ENCODE measurements around the gene OLFML2B. TPM values are rescaled to one million over a fixed set of nuclear protein-coding genes. Genes with fewer than 3 reads are reported as not detected.

OLFML2B gene
- total and polyA plus RNA-seq, 12 donors = 5.5 to 24.4 (median 15.7) TPM

DNA sequence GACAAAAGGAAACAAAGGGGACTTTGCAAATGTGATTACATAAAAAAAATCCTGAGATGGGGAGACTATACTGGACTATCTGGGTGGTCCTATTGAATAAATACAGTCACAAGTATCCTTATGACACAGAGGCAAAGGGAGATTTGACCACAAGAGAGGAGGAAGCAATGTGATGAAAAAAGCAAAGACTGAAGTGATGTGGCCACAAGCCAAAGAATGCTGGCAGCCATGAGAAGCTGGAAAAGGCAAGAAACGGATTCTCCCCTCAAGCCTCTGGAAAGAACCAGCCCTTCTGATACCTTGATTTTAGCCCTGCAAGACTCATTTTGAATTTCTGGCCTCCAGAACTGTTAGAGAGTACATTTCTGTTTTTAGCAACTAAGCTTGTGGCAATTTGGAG, 36.4 kb downstream of the OLFML2B start:
- Histone ChIP-seq H3K27ac (no peak overlapping the region), H3K9me3 (replicated peaks in 1 of 3) (no peaks in the 10 kb centered on the region), H3K27me3 (no peaks in the 10 kb centered on the region), H3K4me1 (replicated peaks in 1 of 2) (no peaks in the 10 kb centered on the region), H3K4me3 (no peak overlapping the region), H3K36me3 (replicated peaks in 1 of 2) (no peaks in the 10 kb centered on the region)
- no peak for TF ChIP-seq CTCF (IDR thresholded peaks at IDR 0.05)
- TF ChIP-seq POLR2A (IDR thresholded peaks at IDR 0.05) = no peak
- intact Hi-C loops (cut with DNase I) = no loop called here
- WGBS, 4 donors = 68 to 80% (median 73%) methylated on average over 1 of the region's 1 CpG
- DNase-seq = no peak

DNA sequence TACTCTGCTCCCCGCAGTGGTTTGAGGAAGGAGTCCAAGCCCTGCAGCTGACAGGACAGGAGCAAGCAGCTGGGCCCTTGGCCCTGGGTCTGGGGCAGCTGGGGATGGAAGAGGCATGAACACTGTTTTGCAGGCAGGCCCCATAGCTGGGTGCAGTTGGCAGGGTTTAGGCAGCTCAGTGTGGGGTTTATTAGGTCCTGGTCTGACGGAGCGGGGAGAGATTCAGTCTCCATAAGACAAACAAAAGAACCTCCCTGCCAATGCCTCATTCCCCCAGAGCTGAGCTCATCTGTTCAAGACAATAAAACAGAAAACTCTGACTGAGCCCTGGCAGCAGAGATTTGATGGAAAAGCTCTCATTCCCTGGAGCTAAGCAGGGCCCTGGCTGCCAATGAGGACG, 37.3 kb downstream of the OLFML2B start:
- 67 to 100% (median 81%) methylated on average over 3 to 4 of the region's 4 CpGs for WGBS, 4 donors
- Histone ChIP-seq H3K27me3 (no peaks in the 10 kb centered on the region), H3K4me3 (no peak overlapping the region), H3K36me3 (replicated peaks in 1 of 2) (no peaks in the 10 kb centered on the region), H3K9me3 (replicated peaks in 1 of 3) (no peaks in the 10 kb centered on the region), H3K4me1 (replicated peaks in 1 of 2) (no peaks in the 10 kb centered on the region), H3K27ac (no peak overlapping the region)
- DNase-seq = no peak
- no peak for TF ChIP-seq CTCF (IDR thresholded peaks at IDR 0.05)
- TF ChIP-seq POLR2A (IDR thresholded peaks at IDR 0.05) = no peak
- intact Hi-C loops (cut with DNase I) = no loop called here

DNA sequence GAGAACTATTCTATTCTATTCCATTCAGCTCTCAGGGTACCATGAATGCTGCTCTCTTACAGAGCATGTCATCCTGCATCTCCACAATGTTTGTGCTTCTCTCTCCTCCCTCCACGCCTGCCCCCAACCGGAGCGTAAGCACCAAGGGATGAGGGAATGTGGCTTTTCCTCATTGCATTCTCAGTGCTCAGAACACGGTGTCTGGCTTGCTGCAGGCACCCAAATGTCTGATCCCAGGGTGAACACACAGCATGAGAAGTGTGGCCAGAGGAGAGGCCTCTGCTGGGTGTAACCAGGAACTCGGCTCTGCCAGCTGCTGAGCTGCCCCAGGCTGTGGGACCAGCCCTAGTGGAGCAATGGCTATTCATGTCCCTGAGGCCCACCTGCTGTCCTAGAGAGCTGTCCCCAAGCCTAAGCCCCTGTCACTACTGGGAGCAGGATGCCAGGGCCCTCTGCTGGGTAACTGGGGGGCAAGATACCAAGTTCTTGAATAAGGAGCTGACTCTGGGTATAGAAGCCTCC, 38.3 kb downstream of the OLFML2B start:
- 76 to 83% (median 79%) methylated on average over 4 to 5 of the region's 5 CpGs for WGBS, 4 donors
- no peaks in the 10 kb centered on the region for H3K27me3 ChIP-seq
- no peaks in the 10 kb centered on the region for H3K36me3 ChIP-seq (replicated peaks in 1 of 2)
- no peak for DNase-seq
- intact Hi-C loops (cut with DNase I) = no loop called here
- TF ChIP-seq POLR2A (IDR thresholded peaks at IDR 0.05) (no peak), CTCF (IDR thresholded peaks at IDR 0.05) (no peak)
- H3K27ac ChIP-seq = no peak overlapping the region
- H3K4me1 ChIP-seq (replicated peaks in 1 of 2) = no peaks in the 10 kb centered on the region
- H3K4me3 ChIP-seq = no peak overlapping the region
- no peaks in the 10 kb centered on the region for H3K9me3 ChIP-seq (replicated peaks in 1 of 3)

DNA sequence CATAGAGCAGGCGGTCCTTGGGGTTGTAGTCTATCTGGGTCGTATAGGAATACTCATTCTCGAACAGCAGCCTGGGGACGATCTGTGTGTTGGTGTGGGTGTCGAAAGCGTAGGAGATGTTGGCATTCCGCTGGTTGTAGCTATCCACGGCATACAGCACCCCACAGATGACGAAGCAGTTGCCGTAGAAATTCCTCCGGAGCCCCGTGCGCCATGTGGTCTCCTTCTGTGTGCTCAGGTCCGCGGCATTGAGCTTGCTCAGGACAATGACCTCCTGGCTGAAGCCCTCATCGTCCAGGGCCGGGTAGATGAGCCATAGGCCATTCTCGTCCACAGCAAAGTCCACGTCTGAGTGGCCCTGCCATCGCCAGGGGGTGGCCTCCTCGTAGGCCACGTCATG, 39.9 kb downstream of the OLFML2B start:
- Histone ChIP-seq H3K36me3 (replicated peaks in 1 of 2) (no peaks in the 10 kb centered on the region), H3K27me3 (no peaks in the 10 kb centered on the region), H3K4me1 (replicated peaks in 1 of 2) (no peaks in the 10 kb centered on the region), H3K4me3 (no peak overlapping the region), H3K27ac (no peak overlapping the region), H3K9me3 (replicated peaks in 1 of 3) (no peaks in the 10 kb centered on the region)
- DNase-seq = no peak
- intact Hi-C loops (cut with DNase I) = no loop called here
- TF ChIP-seq POLR2A (IDR thresholded peaks at IDR 0.05) (no peak), CTCF (IDR thresholded peaks at IDR 0.05) (no peak)
- WGBS, 4 donors = 85 to 95% (median 94%) methylated on average over 13 to 22 of the region's 22 CpGs
